H9 (cell line): ENCODE data around the gene MS4A4A. TPM values are rescaled to one million over a fixed set of nuclear protein-coding genes. Genes with fewer than 3 reads are reported as not detected.

Source experiments
- DNase-seq: peaks from one replicate; pipeline ENCODE4 v3.0.0-alpha.2; 2017
- H2AFZ ChIP-seq: one replicate; pipeline ENCODE4 v1.6.1; 2013; ENCODE audit warnings: mild to moderate bottlenecking, low read length, control low read depth, moderate library complexity
- H2AK5ac ChIP-seq: 2 replicates; pipeline ENCODE4 v1.6.1; 2013; ENCODE audit warnings: low read length, control low read depth, mixed read lengths; ENCODE audit not compliant: insufficient read length
- H2BK120ac ChIP-seq: one replicate; pipeline ENCODE4 v1.6.1; 2013; ENCODE audit warnings: low read depth, mild to moderate bottlenecking, low read length, control low read depth, inconsistent platforms; ENCODE audit not compliant: poor library complexity, severe bottlenecking
- H2BK12ac ChIP-seq: 2 replicates; pipeline ENCODE4 v1.6.1; 2013; ENCODE audit warnings: low read length, control low read depth, mixed read lengths, low read depth; ENCODE audit not compliant: insufficient read length
- H2BK15ac ChIP-seq: 2 replicates; pipeline ENCODE4 v1.6.1; 2013; ENCODE audit warnings: low read depth, low read length, control low read depth
- H2BK20ac ChIP-seq: one replicate; pipeline ENCODE4 v1.6.1; 2013; ENCODE audit warnings: low read depth, mild to moderate bottlenecking, low read length, control low read depth, inconsistent platforms; ENCODE audit not compliant: poor library complexity, severe bottlenecking
- H2BK5ac ChIP-seq: 2 replicates; pipeline ENCODE4 v1.6.1; 2013; ENCODE audit warnings: low read length, control low read depth, mixed read lengths; ENCODE audit not compliant: insufficient read length
- H3K14ac ChIP-seq: 2 replicates; pipeline ENCODE4 v1.6.1; 2013; ENCODE audit warnings: low read length, control low read depth; ENCODE audit not compliant: insufficient read depth
- H3K18ac ChIP-seq: 2 replicates; pipeline ENCODE4 v1.6.1; 2013; ENCODE audit warnings: low read depth, mild to moderate bottlenecking, mixed read lengths, low read length, control low read depth; ENCODE audit not compliant: insufficient read length
- H3K23ac ChIP-seq: 2 replicates; pipeline ENCODE4 v1.6.1; 2013; ENCODE audit warnings: low read length, control low read depth, mixed read lengths, low read depth; ENCODE audit not compliant: insufficient read length
- H3K23me2 ChIP-seq: 2 replicates; pipeline ENCODE4 v1.6.1; 2013; ENCODE audit warnings: low read depth, mild to moderate bottlenecking, mixed read lengths, low read length, control low read depth; ENCODE audit not compliant: insufficient read length, poor library complexity, severe bottlenecking
- H3K27ac ChIP-seq: 2 replicates; pipeline ENCODE4 v1.5.1; 2013; ENCODE audit warnings: low read length, control low read depth, mixed read lengths, low read depth; ENCODE audit not compliant: insufficient read length
- H3K27me3 ChIP-seq: 2 replicates; pipeline ENCODE4 v1.6.1; 2013; ENCODE audit warnings: low read length, control low read depth, inconsistent platforms; ENCODE audit not compliant: insufficient read depth
- H3K4ac ChIP-seq: 2 replicates; pipeline ENCODE4 v1.6.1; 2013; ENCODE audit warnings: low read depth, mild to moderate bottlenecking, control low read depth, inconsistent platforms, low read length, moderate library complexity
- H3K4me1 ChIP-seq: 2 replicates; pipeline ENCODE4 v1.6.1; 2013; ENCODE audit warnings: low read length, control low read depth, inconsistent platforms; ENCODE audit not compliant: insufficient read depth
- H3K4me2 ChIP-seq: 2 replicates; pipeline ENCODE4 v1.6.1; 2013; ENCODE audit warnings: low read length, control low read depth, mixed read lengths; ENCODE audit not compliant: insufficient read length, insufficient read depth
- H3K56ac ChIP-seq: 2 replicates; pipeline ENCODE4 v1.6.1; 2013; ENCODE audit warnings: low read depth, mild to moderate bottlenecking, mixed read lengths, low read length, control low read depth; ENCODE audit not compliant: insufficient read length
- H3K79me1 ChIP-seq: 2 replicates; pipeline ENCODE4 v1.6.1; 2013; ENCODE audit warnings: low read depth, mild to moderate bottlenecking, moderate library complexity, low read length, control low read depth, inconsistent platforms; ENCODE audit not compliant: insufficient read depth, poor library complexity, severe bottlenecking
- H3K79me2 ChIP-seq: 2 replicates; pipeline ENCODE4 v1.6.1; 2013; ENCODE audit warnings: low read length, control low read depth, inconsistent platforms; ENCODE audit not compliant: insufficient read depth
- H3K9ac ChIP-seq: 2 replicates; pipeline ENCODE4 v1.6.1; 2013; ENCODE audit warnings: low read length, control low read depth, mixed read lengths; ENCODE audit not compliant: insufficient read length; ENCODE audit errors: extremely low read depth
- H3K9me3 ChIP-seq: one replicate; pipeline ENCODE4 v1.6.1; 2013; ENCODE audit warnings: low read depth, low read length, inconsistent platforms; ENCODE audit not compliant: control insufficient read depth
- H3T11ph ChIP-seq: one replicate; pipeline ENCODE4 v1.6.1; 2013; ENCODE audit warnings: mild to moderate bottlenecking, low read length, control low read depth, inconsistent platforms
- H4K20me1 ChIP-seq: one replicate; pipeline ENCODE4 v1.6.1; 2013; ENCODE audit not compliant: control insufficient read depth, insufficient read length, insufficient read depth
- H4K5ac ChIP-seq: 2 replicates; pipeline ENCODE4 v1.6.1; 2013; ENCODE audit warnings: low read depth, mild to moderate bottlenecking, mixed read lengths, low read length, control low read depth; ENCODE audit not compliant: insufficient read length
- H4K8ac ChIP-seq: replicated peaks from 2 replicates; pipeline ENCODE4 v1.6.1; 2013; ENCODE audit warnings: low read length, control low read depth, mixed read lengths, low read depth; ENCODE audit not compliant: insufficient read length
- H4K91ac ChIP-seq: 2 replicates; pipeline ENCODE4 v1.6.1; 2013; ENCODE audit warnings: low read depth, mild to moderate bottlenecking, moderate library complexity, mixed read lengths, low read length, control low read depth; ENCODE audit not compliant: insufficient read length
- H3K27ac Mint-ChIP-seq, 3 experiments: 2 replicates in 2 of 3; 3 replicates in 1 of 3; pipeline ENCODE4 v1.8.0; 2020 to 2021; ENCODE audit warnings: mixed read lengths in 3 of 3, mild to moderate bottlenecking in 1 of 3, moderate library complexity in 1 of 3
- H3K27me3 Mint-ChIP-seq: 2 replicates; pipeline ENCODE4 v1.8.0; 2021; ENCODE audit warnings: low read depth, mild to moderate bottlenecking, moderate library complexity, mixed read lengths
- H3K36me3 Mint-ChIP-seq, 3 experiments: 2 replicates in 2 of 3; 3 replicates in 1 of 3; pipeline ENCODE4 v1.8.0; 2020 to 2021; ENCODE audit warnings: low read depth in 3 of 3, mixed read lengths in 3 of 3; ENCODE audit not compliant: insufficient read depth in 1 of 3
- H3K4me1 Mint-ChIP-seq, 2 experiments: 2 replicates each; pipeline ENCODE4 v1.8.0; 2020; ENCODE audit warnings: mixed read lengths in 2 of 2
- H3K4me3 Mint-ChIP-seq, 2 experiments: 2 replicates in 1 of 2; 3 replicates in 1 of 2; pipeline ENCODE4 v1.8.0; 2020 to 2021; ENCODE audit warnings: mild to moderate bottlenecking in 2 of 2, mixed read lengths in 2 of 2, moderate library complexity in 1 of 2
- H3K9me3 Mint-ChIP-seq, 2 experiments: 2 replicates in 1 of 2; 3 replicates in 1 of 2; pipeline ENCODE4 v1.8.0; 2020; ENCODE audit warnings: mild to moderate bottlenecking in 2 of 2, mixed read lengths in 2 of 2, moderate library complexity in 1 of 2
- total RNA-seq: library from RNA; stranded (reverse); gene quantifications from 2 replicates; pipeline ENCODE4 v1.2.1, GENCODE V29; 2021
- TF ChIP-seq, protein P1 (sequence below): fragments of 200-600 bp; sonication (generic); conservative IDR thresholded peaks from 3 replicates; pipeline ENCODE4 v1.8.0; 2021; ENCODE audit warnings: antibody characterized with exemption, mild to moderate bottlenecking

The MS4A4A gene
- total RNA-seq, 1 experiment from 2014 or later: not detected

GRCh38 chr11:60328460-60328859 lies 48.0 kb downstream of the MS4A4A start:
- H3K9me3 Mint-ChIP-seq: peaks cover 14 to 19% of the 10 kb centered on the region in 2 experiments
- no peaks in the 10 kb centered on the region for H4K20me1 ChIP-seq
- H3K27me3 Mint-ChIP-seq: no peaks in the 10 kb centered on the region
- H4K5ac ChIP-seq: no peak overlapping the region
- no peak overlapping the region for H4K91ac ChIP-seq
- peaks cover 2 to 4% (median 2%) of the 10 kb centered on the region in 3 experiments; a peak in 3 of 7 replicates for H3K36me3 Mint-ChIP-seq
- H3K27ac ChIP-seq: no peak overlapping the region
- no peaks in the 10 kb centered on the region for H3K79me2 ChIP-seq
- no peak overlapping the region for H2BK15ac ChIP-seq
- no peak overlapping the region for H4K8ac ChIP-seq
- no peak overlapping the region for H3K9ac ChIP-seq
- H3K27me3 ChIP-seq: no peaks in the 10 kb centered on the region
- no peak overlapping the region for H3K14ac ChIP-seq
- no peak overlapping the region for H3K23ac ChIP-seq
- H2BK12ac ChIP-seq: no peak overlapping the region
- no peaks in the 10 kb centered on the region for H3K4me1 ChIP-seq
- H3K56ac ChIP-seq: no peak overlapping the region
- H3K4me1 Mint-ChIP-seq: peaks cover 5 to 8% of the 10 kb centered on the region in 2 experiments; a peak in 3 of 4 replicates
- H2AK5ac ChIP-seq: no peak overlapping the region
- no peak overlapping the region for H3K4me3 Mint-ChIP-seq
- H3K4ac ChIP-seq: no peak overlapping the region
- no peak overlapping the region for H3T11ph ChIP-seq
- no peak overlapping the region for H3K4me2 ChIP-seq
- no peak overlapping the region for H3K27ac Mint-ChIP-seq
- no peak overlapping the region for H3K18ac ChIP-seq
- H3K23me2 ChIP-seq: no peaks in the 10 kb centered on the region
- H2AFZ ChIP-seq: no peak overlapping the region
- no peak overlapping the region for H2BK120ac ChIP-seq
- no peak for DNase-seq
- TF ChIP-seq, protein P1, sequence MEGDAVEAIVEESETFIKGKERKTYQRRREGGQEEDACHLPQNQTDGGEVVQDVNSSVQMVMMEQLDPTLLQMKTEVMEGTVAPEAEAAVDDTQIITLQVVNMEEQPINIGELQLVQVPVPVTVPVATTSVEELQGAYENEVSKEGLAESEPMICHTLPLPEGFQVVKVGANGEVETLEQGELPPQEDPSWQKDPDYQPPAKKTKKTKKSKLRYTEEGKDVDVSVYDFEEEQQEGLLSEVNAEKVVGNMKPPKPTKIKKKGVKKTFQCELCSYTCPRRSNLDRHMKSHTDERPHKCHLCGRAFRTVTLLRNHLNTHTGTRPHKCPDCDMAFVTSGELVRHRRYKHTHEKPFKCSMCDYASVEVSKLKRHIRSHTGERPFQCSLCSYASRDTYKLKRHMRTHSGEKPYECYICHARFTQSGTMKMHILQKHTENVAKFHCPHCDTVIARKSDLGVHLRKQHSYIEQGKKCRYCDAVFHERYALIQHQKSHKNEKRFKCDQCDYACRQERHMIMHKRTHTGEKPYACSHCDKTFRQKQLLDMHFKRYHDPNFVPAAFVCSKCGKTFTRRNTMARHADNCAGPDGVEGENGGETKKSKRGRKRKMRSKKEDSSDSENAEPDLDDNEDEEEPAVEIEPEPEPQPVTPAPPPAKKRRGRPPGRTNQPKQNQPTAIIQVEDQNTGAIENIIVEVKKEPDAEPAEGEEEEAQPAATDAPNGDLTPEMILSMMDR: no peak
- no peak overlapping the region for H2BK5ac ChIP-seq
- H3K9me3 ChIP-seq: no peaks in the 10 kb centered on the region
- H3K79me1 ChIP-seq: no peaks in the 10 kb centered on the region
- H2BK20ac ChIP-seq: no peak overlapping the region
